DMS114 treated with DMSO at 0.1 percent for 48 hours (cell line): Measurements from ENCODE around the gene CNTROB.

ENCODE experiments used
- DNase-seq: peaks from one replicate; lab custom pipeline; 2025; ENCODE audit not compliant: unreplicated experiment; lab: John Stamatoyannopoulos, UW

The CNTROB gene

DNA sequence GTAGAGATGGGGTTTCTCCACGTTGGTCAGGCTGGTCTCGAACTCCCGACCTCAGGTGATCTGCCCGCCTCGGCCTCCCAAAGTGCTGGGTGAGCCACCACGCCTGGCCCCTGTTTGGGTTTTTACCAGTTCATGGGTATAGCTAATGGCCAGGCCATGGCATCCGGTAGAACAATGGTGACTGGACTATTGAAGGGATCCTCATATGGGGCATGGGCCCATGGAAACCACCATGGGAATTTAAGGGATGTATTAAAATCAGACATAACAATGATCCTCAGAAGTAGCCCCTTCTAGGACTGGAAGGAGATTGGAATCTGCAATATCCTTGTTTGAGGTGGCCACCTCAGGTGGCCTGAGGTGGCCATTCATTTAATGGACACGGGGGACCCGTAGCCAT, 52.9 kb downstream of the CNTROB start:
- DNase-seq, result no peak

DNA sequence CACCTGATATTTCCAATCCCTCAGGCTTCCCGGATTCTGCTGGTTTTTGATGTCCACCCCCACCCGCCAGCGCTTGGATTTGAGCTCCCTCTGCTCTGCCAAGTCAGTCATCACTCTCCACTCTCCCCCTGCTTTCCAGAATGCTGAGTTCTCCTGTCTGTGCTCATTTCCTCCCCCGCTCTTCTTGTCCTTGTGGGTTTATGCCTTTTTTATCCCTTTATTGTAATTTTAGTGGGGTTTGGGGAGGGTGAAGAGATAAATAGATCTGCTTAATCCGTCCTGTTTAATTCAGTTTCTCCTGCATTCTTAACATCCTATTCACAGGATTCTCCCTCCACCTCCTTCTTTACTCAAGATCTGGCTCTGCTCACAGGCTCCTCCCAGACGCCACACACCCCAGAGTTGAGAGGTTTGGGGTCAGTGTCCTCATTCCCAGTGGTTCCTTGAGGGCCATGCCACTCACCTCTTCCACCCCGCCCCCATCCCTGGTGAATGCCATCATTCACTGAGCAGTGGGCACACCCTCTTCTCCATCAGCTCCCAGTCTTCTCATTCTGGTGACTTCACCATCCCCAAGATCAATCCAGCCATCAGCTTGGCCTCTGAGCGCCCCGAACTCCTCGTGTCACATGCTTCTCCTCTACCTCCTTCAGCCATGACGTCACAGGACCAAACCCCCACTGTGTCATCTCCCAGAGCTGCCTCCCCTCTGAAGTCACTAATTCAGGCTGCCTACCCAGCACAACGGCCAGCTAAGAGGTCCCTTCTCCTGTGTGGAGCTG, 55.3 kb downstream of the CNTROB start:
- DNase-seq, result no peak

DNA sequence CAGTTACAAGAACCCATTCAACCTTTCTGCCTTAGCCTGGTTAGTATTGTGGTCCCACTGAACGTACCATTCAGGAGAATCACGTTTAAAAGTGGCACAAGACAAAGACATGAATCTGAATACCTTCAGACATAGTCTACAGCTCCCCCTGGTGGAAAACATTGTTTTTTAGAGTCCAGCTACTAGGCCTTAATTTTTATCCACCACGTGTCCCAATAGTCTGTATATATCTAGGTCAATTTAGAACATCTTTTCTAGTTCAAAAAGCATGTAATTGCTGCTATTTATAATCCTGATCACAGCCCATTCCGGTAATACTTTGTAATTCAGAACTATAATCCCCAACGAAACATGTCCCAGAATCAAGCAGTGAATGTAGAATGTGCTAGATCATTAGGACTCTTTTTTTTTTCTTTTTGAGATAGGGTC, 56.8 kb downstream of the CNTROB start:
- DNase-seq, result peak; percentile 71

DNA sequence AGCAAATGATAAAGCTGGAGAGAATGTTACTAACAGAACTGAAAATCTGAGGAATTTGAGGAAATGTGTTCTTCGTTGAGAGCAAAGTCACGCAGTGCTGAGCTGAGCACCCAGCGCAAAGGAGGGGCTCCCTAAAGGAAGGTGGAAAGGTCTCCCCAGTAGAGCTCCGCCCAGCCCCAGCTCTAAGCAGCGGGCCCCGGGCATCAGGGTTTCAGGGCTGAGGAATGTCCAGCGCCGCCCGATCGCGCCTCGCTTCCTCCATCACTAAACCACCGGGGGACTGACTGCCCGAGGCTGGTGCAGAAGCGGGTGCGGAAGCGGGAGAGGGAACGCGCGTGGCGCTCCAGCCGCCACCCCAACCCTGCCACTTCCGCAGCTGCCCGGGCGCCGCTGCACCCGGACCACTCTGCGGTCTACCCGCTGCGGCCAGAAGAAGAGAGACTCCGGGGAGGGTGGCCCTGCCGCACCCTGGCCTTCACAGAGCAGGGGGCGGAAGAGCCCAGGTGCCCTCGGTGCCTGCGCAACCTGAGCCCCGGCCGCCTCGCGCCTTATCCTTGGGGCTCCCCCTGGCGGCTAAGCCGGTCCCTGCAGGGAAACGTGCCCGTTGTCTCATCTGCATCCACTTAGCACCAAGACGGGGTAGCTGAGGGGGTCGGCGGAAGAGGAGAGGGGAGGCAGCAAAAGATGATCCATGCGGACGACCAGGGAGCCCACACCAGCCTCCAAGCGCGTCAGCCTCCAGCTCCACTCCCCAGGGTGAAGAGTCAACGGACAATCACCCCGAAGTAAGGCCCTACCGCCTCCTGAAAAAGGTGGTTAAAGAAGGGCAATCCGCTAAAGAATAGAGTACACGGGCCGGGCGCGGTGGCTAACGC, 58.0 kb downstream of the CNTROB start:
- DNase-seq, result peak; percentile 45

DNA sequence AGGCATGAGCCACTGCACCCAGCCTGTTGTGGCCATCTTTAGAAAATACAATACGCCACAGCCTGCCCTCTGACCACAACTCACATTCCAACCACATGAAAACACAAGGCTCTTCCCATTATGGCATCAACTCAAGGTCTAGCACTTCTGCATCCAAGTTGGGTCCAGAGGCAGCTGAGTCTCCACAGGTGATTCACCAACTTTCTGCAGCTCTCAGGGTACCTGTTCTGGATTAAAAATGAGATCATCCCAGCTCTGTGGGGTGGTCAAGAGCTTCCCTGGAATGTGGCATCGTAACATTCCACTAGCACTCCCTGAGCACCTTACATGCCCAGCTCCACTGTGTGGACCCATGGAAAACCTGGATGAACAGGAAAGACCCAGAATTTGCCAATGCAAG, 60.5 kb downstream of the CNTROB start:
- DNase-seq, result no peak

DNA sequence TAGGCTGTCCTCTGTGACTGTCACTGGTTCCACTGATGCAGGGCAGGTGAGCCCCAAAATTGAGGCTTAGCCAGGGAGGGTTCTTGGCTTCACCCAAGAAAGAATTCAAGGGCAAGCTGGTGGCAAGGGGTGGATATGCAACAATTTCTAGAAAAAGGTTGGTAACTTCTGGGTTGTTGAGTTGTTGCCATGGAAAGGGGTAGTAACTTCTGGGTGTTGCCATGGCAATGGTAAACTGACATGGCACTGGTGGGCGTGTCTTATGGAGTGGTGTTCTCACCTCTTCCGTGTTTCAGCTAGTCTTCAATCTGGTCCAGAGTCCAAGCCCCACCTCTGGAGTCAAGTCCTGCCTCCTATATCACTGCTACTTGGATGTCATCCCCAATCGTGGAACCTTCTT, 60.9 kb downstream of the CNTROB start:
- no peak for DNase-seq

DNA sequence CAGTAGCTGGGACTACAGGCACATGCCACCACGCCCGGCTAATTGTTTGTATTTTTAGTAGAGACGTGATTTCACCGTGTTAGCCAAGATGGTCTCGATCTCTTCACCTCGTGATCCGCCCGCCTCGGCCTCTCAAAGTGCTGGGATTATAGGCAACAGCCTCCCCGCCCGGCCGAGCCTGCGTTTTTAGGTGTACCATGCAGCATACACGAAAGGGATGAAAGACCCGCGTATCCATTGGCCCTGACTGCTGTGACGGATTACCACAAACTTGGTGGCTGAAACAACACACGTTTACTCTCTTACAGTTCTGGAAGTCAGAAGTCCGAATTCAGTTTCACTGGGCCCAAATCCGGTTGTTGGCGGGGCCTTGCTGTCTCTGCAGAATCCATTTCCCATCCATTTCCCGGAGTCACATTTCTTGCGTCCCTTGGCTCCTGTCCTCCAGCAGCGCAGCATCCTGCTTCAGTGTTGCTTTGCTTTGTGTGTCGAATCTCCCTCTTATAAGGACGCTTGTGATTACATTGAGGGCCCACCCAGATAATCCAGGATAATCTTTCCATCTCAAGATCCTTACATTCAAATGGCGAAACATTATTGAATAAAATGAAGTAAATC, 62.1 kb downstream of the CNTROB start:
- DNase-seq, result no peak

DNA sequence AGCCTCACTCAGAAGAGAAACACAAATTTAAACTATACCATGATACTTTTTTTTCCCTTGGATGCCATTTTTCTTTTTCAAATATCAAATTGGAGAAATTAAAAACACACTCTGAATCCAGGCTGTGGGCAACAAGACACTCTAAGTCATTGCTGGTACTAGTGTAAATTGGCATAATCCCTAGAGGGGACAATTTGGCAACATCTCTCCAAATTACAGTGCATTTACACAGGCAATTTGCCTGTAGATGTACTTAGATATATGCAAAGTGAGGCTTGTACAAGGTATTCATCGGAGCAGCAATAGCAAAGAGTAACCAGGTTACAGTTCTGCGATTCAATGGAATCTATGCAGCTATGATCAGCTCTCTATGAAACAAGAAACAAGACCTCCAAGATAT, 63.7 kb downstream of the CNTROB start:
- DNase-seq, result no peak

DNA sequence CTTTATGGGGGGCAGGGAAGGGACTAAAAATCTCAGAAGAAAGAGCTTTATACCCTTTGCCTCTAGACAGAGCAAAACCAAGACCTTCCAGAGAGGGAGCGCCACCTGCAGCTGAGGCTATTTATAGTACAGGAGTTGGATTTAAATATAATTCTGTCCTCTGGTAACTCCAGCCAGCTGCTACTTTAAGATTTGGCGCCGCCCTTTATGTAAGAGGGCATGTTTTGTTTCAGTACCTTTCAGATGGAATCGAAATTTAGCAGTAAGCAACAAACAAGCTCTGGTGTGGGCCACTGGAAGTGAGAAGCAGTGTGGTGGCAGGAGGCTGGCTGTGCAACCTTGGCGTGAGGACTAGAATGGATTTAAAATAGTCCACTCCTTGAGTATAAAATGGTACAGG, 65.2 kb downstream of the CNTROB start:
- peak; percentile 22 for DNase-seq
